Uterus (tissue), 4 donors: Measurements from ENCODE around the gene RNF19B. TPM values are rescaled to one million over a fixed set of nuclear protein-coding genes. Genes with fewer than 3 reads are reported as not detected.

Source experiments
- DNase-seq, 2 donors: peaks; one replicate each; pipeline ENCODE4 v3.0.0-alpha.2; 2019 to 2020
- H3K27ac ChIP-seq, 2 donors: fragments of 200-600 bp; sonication (generic); 1 replicate in 1 of 2; 2 replicates in 1 of 2; pipeline ENCODE4 v1.5.1; 2016 to 2018
- H3K27me3 ChIP-seq, 2 donors: fragments of 200-600 bp; sonication (generic); one replicate each; pipeline ENCODE4 v1.5.1; 2018 to 2019; ENCODE audit warnings: control low read depth in 1 of 2
- H3K36me3 ChIP-seq, 2 donors: fragments of 200-600 bp; sonication (generic); one replicate each; pipeline ENCODE4 v1.5.1; 2019; ENCODE audit warnings: control low read depth in 1 of 2
- H3K4me1 ChIP-seq, 2 donors: fragments of 200-600 bp; sonication (generic); one replicate each; pipeline ENCODE4 v1.5.1; 2018 to 2019; ENCODE audit warnings: control low read depth in 1 of 2
- H3K4me3 ChIP-seq, 2 donors: fragments of 200-600 bp; sonication (generic); 1 replicate in 1 of 2; 2 replicates in 1 of 2; pipeline ENCODE4 v1.5.1; 2018 to 2019; ENCODE audit warnings: mild to moderate bottlenecking in 1 of 2
- H3K9me3 ChIP-seq, 2 donors: fragments of 200-600 bp; sonication (generic); one replicate each; pipeline ENCODE4 v1.5.1; 2019; ENCODE audit warnings: control low read depth in 1 of 2
- CTCF ChIP-seq, 4 experiments: fragments of 200-600 bp in 2 of 4; fragments of 450-650 bp in 2 of 4; sonication (generic) in 2 of 4; IDR thresholded peaks; one replicate each; pipeline ENCODE4 v1.5.1; 2016 to 2019; ENCODE audit warnings: antibody characterized with exemption in 4 of 4, mild to moderate bottlenecking in 2 of 4, moderate library complexity in 1 of 4
- POLR2A ChIP-seq, 2 donors: fragments of 450-650 bp; IDR thresholded peaks; one replicate each; pipeline ENCODE4 v1.6.1; 2016; ENCODE audit warnings: antibody characterized with exemption in 2 of 2, mild to moderate bottlenecking in 1 of 2, moderate library complexity in 1 of 2
- intact Hi-C: fragments of 100-400 bp; cut with DNase I; formaldehyde crosslinking; loops from one replicate; pipeline ENCODE4 v1.15.1; 2023; ENCODE audit warnings: low total_unique reads
- total RNA-seq, 4 donors: library from RNA; depleted of rRNA in 3 of 4; stranded (reverse); fragments of >200 nt in 3 of 4; gene quantifications; one replicate each; pipeline versions ENCODE4 v1.1.0 to v1.2.4, GENCODE V29; 2014 to 2023
- donor health status: DM: yes; HTN: yes; CAD: no.

RNF19B gene
- total RNA-seq, 4 donors from 2014 or later: 13.2 to 23.4 (median 17.4) TPM

GRCh38 chr1:32892368-32893197 is 72.0 kb downstream of the RNF19B start:
- no peaks in the 10 kb centered on the region for H3K36me3 ChIP-seq
- TF ChIP-seq POLR2A (IDR thresholded peaks at IDR 0.05) (no peak), CTCF (IDR thresholded peaks at IDR 0.05) (peak in 3 of 4 experiments; percentile 15 to 52 (median 41))
- H3K27me3 ChIP-seq: no peaks in the 10 kb centered on the region
- intact Hi-C loops: no loop called here
- H3K9me3 ChIP-seq: no peaks in the 10 kb centered on the region
- peaks cover 0 to 10% of the 10 kb centered on the region in 2 donors for H3K4me1 ChIP-seq
- DNase-seq: no peak
- peak overlapping the region; percentile 23 to 54 for H3K27ac ChIP-seq
- H3K4me3 ChIP-seq: peak overlapping the region; percentile 48 to 51

GRCh38 chr1:32891630-32892029 is 73.0 kb downstream of the RNF19B start:
- H3K4me3 ChIP-seq: no peak overlapping the region
- no peaks in the 10 kb centered on the region for H3K36me3 ChIP-seq
- DNase-seq: no peak
- peaks cover 0 to 10% of the 10 kb centered on the region in 2 donors for H3K4me1 ChIP-seq
- peaks cover under 1 to 6% of the 10 kb centered on the region in 2 donors for H3K27me3 ChIP-seq
- intact Hi-C loops: no loop called here
- TF ChIP-seq POLR2A (IDR thresholded peaks at IDR 0.05) (no peak), CTCF (IDR thresholded peaks at IDR 0.05) (no peak)
- no peak overlapping the region for H3K27ac ChIP-seq
- no peaks in the 10 kb centered on the region for H3K9me3 ChIP-seq

- no peak for DNase-seq
- intact Hi-C loops: no loop called here
- Histone ChIP-seq H3K36me3 (no peaks in the 10 kb centered on the region), H3K4me1 (peaks cover 0 to 10% of the 10 kb centered on the region in 2 donors), H3K27me3 (peaks cover 5 to 6% of the 10 kb centered on the region in 2 donors), H3K9me3 (no peaks in the 10 kb centered on the region), H3K4me3 (no peak overlapping the region), H3K27ac (no peak overlapping the region)
- no peak for TF ChIP-seq CTCF (IDR thresholded peaks at IDR 0.05)
- no peak for TF ChIP-seq POLR2A (IDR thresholded peaks at IDR 0.05)
Measured at GRCh38 chr1:32891241-32891570, 73.4 kb downstream of the RNF19B start.

GRCh38 chr1:32890516-32891240 is 73.9 kb downstream of the RNF19B start:
- Histone ChIP-seq H3K27ac (no peak overlapping the region), H3K27me3 (peaks cover 10% of the 10 kb centered on the region in 2 donors), H3K4me1 (peaks cover 0 to 10% of the 10 kb centered on the region in 2 donors), H3K9me3 (no peaks in the 10 kb centered on the region), H3K4me3 (no peak overlapping the region), H3K36me3 (no peaks in the 10 kb centered on the region)
- DNase-seq: no peak
- intact Hi-C loops: no loop called here
- TF ChIP-seq CTCF (IDR thresholded peaks at IDR 0.05): no peak
- no peak for TF ChIP-seq POLR2A (IDR thresholded peaks at IDR 0.05)

- Histone ChIP-seq H3K27ac (no peak overlapping the region), H3K9me3 (no peaks in the 10 kb centered on the region), H3K4me3 (no peak overlapping the region), H3K36me3 (no peaks in the 10 kb centered on the region), H3K4me1 (peaks cover 0 to 10% of the 10 kb centered on the region in 2 donors), H3K27me3 (peaks cover 14 to 17% of the 10 kb centered on the region in 2 donors)
- no peak for DNase-seq
- TF ChIP-seq CTCF (IDR thresholded peaks at IDR 0.05): no peak
- TF ChIP-seq POLR2A (IDR thresholded peaks at IDR 0.05): no peak
- intact Hi-C loops: no loop called here
Measured at GRCh38 chr1:32889731-32890278, 74.8 kb downstream of the RNF19B start.
